Aorta (tissue), 5 donors: ENCODE results near the gene MARS1. TPM values are rescaled to one million over a fixed set of nuclear protein-coding genes. Genes with fewer than 3 reads are reported as not detected.
"Not testable (repeated sequence)": the region's sequence is repeated elsewhere in the genome, so short reads cannot be mapped to it uniquely, and the experiment has no call there.

Source experiments
- ATAC-seq: fragments of 200-7000 bp; cut with Tn5 transposase; one replicate; pipeline ENCODE4 v1.9.1; 2022; ENCODE audit warnings: moderate library complexity; ENCODE audit not compliant: low FRiP score
- DNase-seq, 2 donors: peaks; one replicate each; pipeline ENCODE4 v3.0.0-alpha.2; 2020
- H3K27ac ChIP-seq, 2 donors: one replicate each; pipeline ENCODE4 v1.5.1; 2013; ENCODE audit warnings: low read length in 2 of 2, mild to moderate bottlenecking in 2 of 2, moderate library complexity in 2 of 2, control low read depth in 1 of 2, inconsistent platforms in 1 of 2, low read depth in 1 of 2
- H3K27me3 ChIP-seq, 2 donors: one replicate each; pipeline ENCODE4 v1.6.1; 2013; ENCODE audit warnings: control low read depth in 1 of 2, low read length in 1 of 2, mild to moderate bottlenecking in 1 of 2, moderate library complexity in 1 of 2; ENCODE audit not compliant: insufficient read depth in 2 of 2, control insufficient read depth in 1 of 2
- H3K36me3 ChIP-seq, 2 donors: one replicate each; pipeline ENCODE4 v1.6.1; 2013; ENCODE audit warnings: control low read depth in 1 of 2, low read length in 1 of 2, mild to moderate bottlenecking in 1 of 2; ENCODE audit not compliant: insufficient read depth in 2 of 2, control insufficient read depth in 1 of 2
- H3K4me1 ChIP-seq, 2 donors: one replicate each; pipeline ENCODE4 v1.6.1; 2013; ENCODE audit warnings: low read length in 2 of 2, control low read depth in 1 of 2, mild to moderate bottlenecking in 1 of 2, moderate library complexity in 1 of 2; ENCODE audit not compliant: insufficient read depth in 2 of 2, control insufficient read depth in 1 of 2
- H3K4me3 ChIP-seq, 2 donors: one replicate each; pipeline ENCODE4 v1.5.1; 2013; ENCODE audit warnings: low read length in 2 of 2, control low read depth in 1 of 2, mild to moderate bottlenecking in 1 of 2
- H3K9me3 ChIP-seq: one replicate; pipeline ENCODE4 v1.6.1; 2013; ENCODE audit warnings: mild to moderate bottlenecking, low read length; ENCODE audit not compliant: control insufficient read depth
- WGBS, 2 donors: extraction: QIAGEN DNeasy Blood & Tissue Kit; methylation state at CpG; one replicate each; pipeline ENCODE4 v1.1.7; 2013; 5-methylcytosine and 5-hydroxymethylcytosine counted together
- intact Hi-C, 2 donors: fragments of 100-400 bp; cut with DNase I; formaldehyde crosslinking; loops; one replicate each; pipeline versions ENCODE4 v1.14.2 to v1.15.0; 2022
- microRNA-seq, 2 donors: library from miRNA; unstranded; fragments of <30 nt; microRNA quantifications; one replicate each; pipeline ENCODE4 v1.2.0, GENCODE V29; 2020
- polyA plus RNA-seq, 2 donors: library from polyadenylated mRNA; stranded (reverse); fragments of 200-250 nt; gene quantifications; one replicate each; pipeline ENCODE4 v1.2.3, GENCODE V29; 2013
- total RNA-seq, 2 donors: library from RNA; stranded (reverse); fragmentation: NEBNext Ultra II Directional; extraction: Animal tissue kit (Norgen Biotek cat#: 25700); gene quantifications; one replicate each; pipeline ENCODE4 v1.2.1, GENCODE V29; 2021
- donor health status: healthy with polysubstance abuse.
- donor health status: Bipolar disorder and iron deficiency.
- donor health status: DM: no; HTN: no; CAD: no.
- donor health status: DM: no; HTN: no; CAD: no.
- donor health status: DM: yes; HTN: yes; CAD: no.

MARS1 gene
- total and polyA plus RNA-seq, 4 donors = 34.9 to 136 (median 107) TPM

DNA sequence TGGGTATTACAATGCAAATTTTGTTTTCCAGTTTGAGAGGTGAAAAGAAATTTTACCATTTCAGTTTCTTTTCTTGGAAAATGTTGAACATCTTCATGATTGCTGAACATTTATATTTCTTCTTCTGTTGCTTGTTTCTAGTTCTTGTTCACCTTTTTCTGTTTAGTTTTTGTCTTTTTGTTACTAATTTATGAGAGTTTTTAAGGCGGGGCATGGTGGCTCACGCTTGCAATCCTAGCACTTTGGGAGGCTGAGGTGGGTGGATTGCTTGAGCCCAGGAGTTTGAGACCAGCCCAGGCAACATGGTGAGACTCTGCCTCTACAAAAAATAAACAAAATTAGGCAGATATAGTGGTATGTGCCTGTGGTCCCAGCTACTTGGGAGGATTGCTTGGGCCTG lies 72.6 kb downstream of the MARS1 start:
- WGBS, 2 donors = 92 to 97% methylated on average over 2 of the region's 2 CpGs
- Histone ChIP-seq H3K4me3 (no peak overlapping the region), H3K27me3 (no peaks in the 10 kb centered on the region), H3K4me1 (no peaks in the 10 kb centered on the region), H3K27ac (no peak overlapping the region), H3K36me3 (peaks cover 0 to 3% of the 10 kb centered on the region in 2 donors), H3K9me3 (no peaks in the 10 kb centered on the region)
- no peak for ATAC-seq
- DNase-seq = no peak
- intact Hi-C loops = no loop called here

DNA sequence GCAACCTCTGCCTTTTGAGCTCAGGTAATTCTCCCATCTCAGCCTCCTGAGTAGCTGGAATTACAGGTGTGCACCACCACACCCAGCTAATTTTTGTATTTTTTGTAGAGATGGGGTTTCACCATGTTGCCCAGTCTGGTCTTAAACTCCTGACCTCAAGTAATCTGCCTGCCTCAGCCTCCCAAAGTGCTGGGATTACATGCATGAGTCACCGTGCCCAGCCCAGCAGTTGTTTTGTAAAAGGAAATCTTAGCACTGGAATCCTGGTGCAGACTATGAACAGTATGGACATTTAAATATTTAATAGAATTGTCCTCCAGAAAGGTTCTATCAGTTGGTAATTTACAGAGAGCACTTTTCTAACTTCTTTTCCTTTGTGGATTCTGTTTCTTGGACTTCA lies 73.2 kb downstream of the MARS1 start:
- H3K9me3 ChIP-seq, intact Hi-C loops, ATAC-seq, H3K27ac ChIP-seq, H3K4me3 ChIP-seq, H3K36me3 ChIP-seq, DNase-seq, H3K4me1 ChIP-seq, H3K27me3 ChIP-seq: not testable (repeated sequence)
- 64% methylated on average over 1 of the region's 1 CpG for WGBS, 2 donors

DNA sequence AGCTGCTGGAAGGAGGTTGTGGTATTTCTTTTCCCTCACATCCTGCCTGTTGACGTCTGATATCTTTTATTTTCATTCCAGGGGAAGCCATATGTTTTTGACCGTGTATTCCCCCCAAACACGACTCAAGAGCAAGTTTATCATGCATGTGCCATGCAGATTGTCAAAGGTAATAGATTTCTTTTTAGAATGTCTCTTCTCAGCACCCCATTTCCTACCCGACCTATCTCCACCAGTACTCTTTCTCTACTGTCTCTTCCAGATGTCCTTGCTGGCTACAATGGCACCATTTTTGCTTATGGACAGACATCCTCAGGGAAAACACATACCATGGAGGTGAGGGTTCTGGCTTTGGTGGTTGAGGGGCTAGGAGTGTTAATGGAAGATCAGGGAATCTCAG lies 75.5 kb downstream of the MARS1 start:
- Histone ChIP-seq H3K27me3 (no peaks in the 10 kb centered on the region), H3K36me3 (peaks cover 0 to 3% of the 10 kb centered on the region in 2 donors), H3K27ac (no peak overlapping the region), H3K4me3 (no peak overlapping the region), H3K4me1 (no peaks in the 10 kb centered on the region), H3K9me3 (no peaks in the 10 kb centered on the region)
- intact Hi-C loops = no loop called here
- ATAC-seq = no peak
- no peak for DNase-seq
- 39 to 41% methylated on average over 4 of the region's 4 CpGs for WGBS, 2 donors

DNA sequence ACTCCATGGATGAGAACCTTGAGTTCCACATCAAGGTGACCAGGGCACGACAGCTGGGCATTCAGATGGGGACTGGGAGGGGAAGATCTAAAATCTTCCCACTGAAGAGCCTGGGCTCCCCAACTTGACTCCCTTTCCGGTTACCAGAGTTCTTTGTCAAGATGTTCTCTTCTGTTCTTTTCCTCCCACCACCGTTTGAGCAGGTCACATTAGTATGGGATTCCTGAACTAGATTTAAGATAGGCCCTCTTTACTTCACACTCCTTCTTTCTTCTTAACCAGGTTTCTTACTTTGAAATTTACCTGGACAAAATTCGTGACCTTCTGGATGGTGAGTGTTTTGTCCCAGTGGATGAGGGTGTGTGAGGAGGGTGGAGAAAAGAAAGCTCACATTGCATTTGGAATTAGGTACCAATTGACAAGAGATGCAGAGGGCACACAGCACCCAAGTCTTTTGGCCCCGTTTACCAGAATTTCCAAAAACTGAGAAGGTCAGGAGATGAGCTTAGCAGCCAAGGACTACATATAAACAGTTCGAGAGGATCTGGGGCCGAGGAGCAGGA lies 76.4 kb downstream of the MARS1 start:
- H3K4me3 ChIP-seq = no peak overlapping the region
- H3K36me3 ChIP-seq = peaks cover 0 to 3% of the 10 kb centered on the region in 2 donors
- WGBS, 2 donors = 81 to 83% methylated on average over 7 of the region's 7 CpGs
- H3K4me1 ChIP-seq = no peaks in the 10 kb centered on the region
- intact Hi-C loops = no loop called here
- no peak for ATAC-seq
- H3K27ac ChIP-seq = no peak overlapping the region
- DNase-seq = no peak
- no peaks in the 10 kb centered on the region for H3K27me3 ChIP-seq
- no peaks in the 10 kb centered on the region for H3K9me3 ChIP-seq

Small RNA genes within 50 kb of the gene (microRNA-seq; reads per million reads assigned to microRNA genes)
- gene MIR616 (0 to 0.60 reads per million in 2 donors), gene MIR6758 (0 to 0.99 reads per million in 2 donors)

Other genes starting within 250 kb of the MARS1 start
- gene STAC3, start 236.9 kb upstream of the MARS1 start, total RNA-seq = 1 to 10 TPM; 3.2 to 5.8 TPM
- 1 to 10 TPM in 1 of 2 donors, under 1 TPM in 1; 0.82 to 5.0 TPM for gene STAC3, start 236.9 kb upstream of the MARS1 start, polyA plus RNA-seq
- 10 to 100 TPM; 55.8 to 75.4 TPM for gene R3HDM2, start 57.0 kb upstream of the MARS1 start, total RNA-seq
- gene R3HDM2, start 57.0 kb upstream of the MARS1 start, polyA plus RNA-seq = 10 to 100 TPM; 11.3 to 22.7 TPM
- gene INHBC, start 53.3 kb upstream of the MARS1 start, total RNA-seq = not detected
- gene INHBC, start 53.3 kb upstream of the MARS1 start, polyA plus RNA-seq = not detected
- gene INHBE, start 32.8 kb upstream of the MARS1 start, total RNA-seq = not detected
- not detected for gene INHBE, start 32.8 kb upstream of the MARS1 start, polyA plus RNA-seq
- gene GLI1, start 28.3 kb upstream of the MARS1 start, total RNA-seq = 10 to 100 TPM in 1 of 2 donors, 1 to 10 TPM in 1; 2.4 to 15.5 TPM
- 1 to 10 TPM in 1 of 2 donors, under 1 TPM in 1; 0.25 to 2.1 TPM for gene GLI1, start 28.3 kb upstream of the MARS1 start, polyA plus RNA-seq
- 10 to 100 TPM; 16.2 to 38.8 TPM for gene ARHGAP9, start 8.2 kb upstream of the MARS1 start, total RNA-seq
- 10 to 100 TPM in 1 of 2 donors, 1 to 10 TPM in 1; 5.5 to 21.2 TPM for gene ARHGAP9, start 8.2 kb upstream of the MARS1 start, polyA plus RNA-seq
- 10 to 100 TPM; 24.8 to 29.0 TPM for gene DDIT3, start 32.4 kb downstream of the MARS1 start, total RNA-seq
- 10 to 100 TPM; 38.7 to 49.6 TPM for gene DDIT3, start 32.4 kb downstream of the MARS1 start, polyA plus RNA-seq
- 10 to 100 TPM; 65.0 to 77.4 TPM for gene MBD6, start 34.8 kb downstream of the MARS1 start, total RNA-seq
- 10 to 100 TPM in 1 of 2 donors, 1 to 10 TPM in 1; 7.5 to 73.4 TPM for gene MBD6, start 34.8 kb downstream of the MARS1 start, polyA plus RNA-seq
- 100 to 1,000 TPM; 122 to 128 TPM for gene DCTN2, start 59.1 kb downstream of the MARS1 start, total RNA-seq
- gene DCTN2, start 59.1 kb downstream of the MARS1 start, polyA plus RNA-seq = 100 to 1,000 TPM; 138 to 159 TPM
- gene KIF5A, start 62.0 kb downstream of the MARS1 start, total RNA-seq = 1 to 10 TPM; 1.3 to 3.5 TPM
- gene KIF5A, start 62.0 kb downstream of the MARS1 start, polyA plus RNA-seq = under 1 TPM; 0.75 to 0.92 TPM
- gene PIP4K2C, start 103.1 kb downstream of the MARS1 start, total RNA-seq = 10 to 100 TPM; 25.1 to 28.4 TPM
- gene PIP4K2C, start 103.1 kb downstream of the MARS1 start, polyA plus RNA-seq = 10 to 100 TPM; 14.5 to 27.0 TPM
- 10 to 100 TPM; 47.2 to 47.4 TPM for gene DTX3, start 116.8 kb downstream of the MARS1 start, total RNA-seq
- gene DTX3, start 116.8 kb downstream of the MARS1 start, polyA plus RNA-seq = 100 to 1,000 TPM in 1 of 2 donors, 10 to 100 TPM in 1; 14.0 to 123 TPM
- gene ARHGEF25, start 123.4 kb downstream of the MARS1 start, total RNA-seq = 10 to 100 TPM; 72.0 to 73.0 TPM
- gene ARHGEF25, start 123.4 kb downstream of the MARS1 start, polyA plus RNA-seq = 100 to 1,000 TPM in 1 of 2 donors, 10 to 100 TPM in 1; 65.6 to 253 TPM
- 1 to 10 TPM; 5.9 to 6.5 TPM for gene B4GALNT1, start 145.1 kb downstream of the MARS1 start, total RNA-seq
- gene B4GALNT1, start 145.1 kb downstream of the MARS1 start, polyA plus RNA-seq = 1 to 10 TPM; 1.0 to 2.9 TPM
- gene OS9, start 206.1 kb downstream of the MARS1 start, total RNA-seq = 100 to 1,000 TPM; 208 to 252 TPM
- 100 to 1,000 TPM; 139 to 253 TPM for gene OS9, start 206.1 kb downstream of the MARS1 start, polyA plus RNA-seq